ENCODE results near the gene NRK.
"Not testable (repeated sequence)": the region's sequence is repeated elsewhere in the genome, so short reads cannot be mapped to it uniquely, and the experiment has no call there.

NRK gene

GRCh38 chrX:105805655-105806054 is 16.7 kb upstream of the NRK start:
- H3K27me3 ChIP-seq (replicated peaks in 2 of 5; ENCODE audit: control insufficient read depth in 4 of 5, insufficient read depth in 5 of 5, low read length in 4 of 5); H3K9me3 ChIP-seq (ENCODE audit: control extremely low read depth in 1 of 5, control insufficient read depth in 4 of 5, insufficient read depth in 2 of 5, low read depth in 1 of 5, low read length in 4 of 5); H3K36me3 ChIP-seq (ENCODE audit: control insufficient read depth in 4 of 4, insufficient read depth in 4 of 4, low read length in 3 of 4); DNase-seq; CTCF ChIA-PET; H3K27ac ChIP-seq (ENCODE audit: insufficient read depth in 1 of 2, low read depth in 1 of 2, low read length in 2 of 2, poor library complexity in 1 of 2, severe bottlenecking in 2 of 2); H3K4me3 ChIP-seq (ENCODE audit: control insufficient read depth in 1 of 7, extremely low read depth in 1 of 7, insufficient read depth in 4 of 7, low read depth in 2 of 7, low read length in 6 of 7); H3K4me1 ChIP-seq (ENCODE audit: control extremely low read depth in 1 of 4, control insufficient read depth in 4 of 4, insufficient read depth in 4 of 4, low read length in 3 of 4); POLR2A ChIA-PET: not testable (repeated sequence)

GRCh38 chrX:105816517-105816916 is 5.8 kb upstream of the NRK start:
- POLR2A ChIA-PET: no interaction called here
- no peaks in the 10 kb centered on the region for H3K36me3 ChIP-seq (ENCODE audit: control insufficient read depth in 4 of 4, insufficient read depth in 4 of 4, low read length in 3 of 4)
- DNase-seq: no peak
- no peak overlapping the region for H3K4me3 ChIP-seq (ENCODE audit: control insufficient read depth in 1 of 7, extremely low read depth in 1 of 7, insufficient read depth in 4 of 7, low read depth in 2 of 7, low read length in 6 of 7)
- H3K4me1 ChIP-seq (ENCODE audit: control extremely low read depth in 1 of 4, control insufficient read depth in 4 of 4, insufficient read depth in 4 of 4, low read length in 3 of 4): no peaks in the 10 kb centered on the region
- CTCF ChIA-PET: no interaction called here
- H3K27ac ChIP-seq (ENCODE audit: insufficient read depth in 1 of 2, low read depth in 1 of 2, low read length in 2 of 2, poor library complexity in 1 of 2, severe bottlenecking in 2 of 2): no peak overlapping the region
- peaks cover 0 to under 1% (median 0%) of the 10 kb centered on the region in 5 experiments for H3K9me3 ChIP-seq (ENCODE audit: control extremely low read depth in 1 of 5, control insufficient read depth in 4 of 5, insufficient read depth in 2 of 5, low read depth in 1 of 5, low read length in 4 of 5)
- 100% methylated on average over 1 of the region's 2 CpGs for WGBS (ENCODE audit: insufficient coverage)
- peaks cover 2 to 27% (median 9%) of the 10 kb centered on the region in 5 experiments for H3K27me3 ChIP-seq (replicated peaks in 2 of 5; ENCODE audit: control insufficient read depth in 4 of 5, insufficient read depth in 5 of 5, low read length in 4 of 5)

GRCh38 chrX:105820247-105820646 is 2.1 kb upstream of the NRK start:
- H3K4me3 ChIP-seq (ENCODE audit: control insufficient read depth in 1 of 7, extremely low read depth in 1 of 7, insufficient read depth in 4 of 7, low read depth in 2 of 7, low read length in 6 of 7): no peak overlapping the region
- no peaks in the 10 kb centered on the region for H3K4me1 ChIP-seq (ENCODE audit: control extremely low read depth in 1 of 4, control insufficient read depth in 4 of 4, insufficient read depth in 4 of 4, low read length in 3 of 4)
- peaks cover 2 to 54% (median 21%) of the 10 kb centered on the region in 5 experiments for H3K27me3 ChIP-seq (replicated peaks in 2 of 5; ENCODE audit: control insufficient read depth in 4 of 5, insufficient read depth in 5 of 5, low read length in 4 of 5)
- CTCF ChIA-PET: no interaction called here
- no peaks in the 10 kb centered on the region for H3K36me3 ChIP-seq (ENCODE audit: control insufficient read depth in 4 of 4, insufficient read depth in 4 of 4, low read length in 3 of 4)
- WGBS (ENCODE audit: insufficient coverage): 38% methylated on average over 4 of the region's 7 CpGs
- no peak for DNase-seq
- peaks cover 0 to 16% (median 0%) of the 10 kb centered on the region in 5 experiments for H3K9me3 ChIP-seq (ENCODE audit: control extremely low read depth in 1 of 5, control insufficient read depth in 4 of 5, insufficient read depth in 2 of 5, low read depth in 1 of 5, low read length in 4 of 5)
- no peak overlapping the region for H3K27ac ChIP-seq (ENCODE audit: insufficient read depth in 1 of 2, low read depth in 1 of 2, low read length in 2 of 2, poor library complexity in 1 of 2, severe bottlenecking in 2 of 2)
- POLR2A ChIA-PET: no interaction called here

- no peak for DNase-seq
- Histone ChIP-seq H3K4me1 (ENCODE audit: control extremely low read depth in 1 of 4, control insufficient read depth in 4 of 4, insufficient read depth in 4 of 4, low read length in 3 of 4) (no peaks in the 10 kb centered on the region), H3K4me3 (ENCODE audit: control insufficient read depth in 1 of 7, extremely low read depth in 1 of 7, insufficient read depth in 4 of 7, low read depth in 2 of 7, low read length in 6 of 7) (no peak overlapping the region), H3K27ac (ENCODE audit: insufficient read depth in 1 of 2, low read depth in 1 of 2, low read length in 2 of 2, poor library complexity in 1 of 2, severe bottlenecking in 2 of 2) (no peak overlapping the region), H3K9me3 (ENCODE audit: control extremely low read depth in 1 of 5, control insufficient read depth in 4 of 5, insufficient read depth in 2 of 5, low read depth in 1 of 5, low read length in 4 of 5) (peaks cover 0 to 16% (median 0%) of the 10 kb centered on the region in 5 experiments), H3K36me3 (ENCODE audit: control insufficient read depth in 4 of 4, insufficient read depth in 4 of 4, low read length in 3 of 4) (no peaks in the 10 kb centered on the region), H3K27me3 (replicated peaks in 2 of 5; ENCODE audit: control insufficient read depth in 4 of 5, insufficient read depth in 5 of 5, low read length in 4 of 5) (peaks cover 2 to 54% (median 21%) of the 10 kb centered on the region in 5 experiments)
- ChIA-PET CTCF (no interaction called here), POLR2A (no interaction called here)
- 28% methylated on average over 28 of the region's 28 CpGs for WGBS (ENCODE audit: insufficient coverage)
Observed at GRCh38 chrX:105821471-105822121, 743 bp upstream of the NRK start.

- DNase-seq: no peak
- Histone ChIP-seq H3K9me3 (ENCODE audit: control extremely low read depth in 1 of 5, control insufficient read depth in 4 of 5, insufficient read depth in 2 of 5, low read depth in 1 of 5, low read length in 4 of 5) (peaks cover 0 to 16% (median 0%) of the 10 kb centered on the region in 5 experiments), H3K4me1 (ENCODE audit: control extremely low read depth in 1 of 4, control insufficient read depth in 4 of 4, insufficient read depth in 4 of 4, low read length in 3 of 4) (no peaks in the 10 kb centered on the region), H3K27me3 (replicated peaks in 2 of 5; ENCODE audit: control insufficient read depth in 4 of 5, insufficient read depth in 5 of 5, low read length in 4 of 5) (peaks cover 2 to 54% (median 21%) of the 10 kb centered on the region in 5 experiments), H3K36me3 (ENCODE audit: control insufficient read depth in 4 of 4, insufficient read depth in 4 of 4, low read length in 3 of 4) (no peaks in the 10 kb centered on the region), H3K4me3 (ENCODE audit: control insufficient read depth in 1 of 7, extremely low read depth in 1 of 7, insufficient read depth in 4 of 7, low read depth in 2 of 7, low read length in 6 of 7) (no peak overlapping the region), H3K27ac (ENCODE audit: insufficient read depth in 1 of 2, low read depth in 1 of 2, low read length in 2 of 2, poor library complexity in 1 of 2, severe bottlenecking in 2 of 2) (no peak overlapping the region)
- CTCF ChIA-PET: no interaction called here
- 43% methylated on average over 14 of the region's 17 CpGs for WGBS (ENCODE audit: insufficient coverage)
- POLR2A ChIA-PET: no interaction called here
Observed at GRCh38 chrX:105823092-105823455, 735 bp downstream of the NRK start.

DNA sequence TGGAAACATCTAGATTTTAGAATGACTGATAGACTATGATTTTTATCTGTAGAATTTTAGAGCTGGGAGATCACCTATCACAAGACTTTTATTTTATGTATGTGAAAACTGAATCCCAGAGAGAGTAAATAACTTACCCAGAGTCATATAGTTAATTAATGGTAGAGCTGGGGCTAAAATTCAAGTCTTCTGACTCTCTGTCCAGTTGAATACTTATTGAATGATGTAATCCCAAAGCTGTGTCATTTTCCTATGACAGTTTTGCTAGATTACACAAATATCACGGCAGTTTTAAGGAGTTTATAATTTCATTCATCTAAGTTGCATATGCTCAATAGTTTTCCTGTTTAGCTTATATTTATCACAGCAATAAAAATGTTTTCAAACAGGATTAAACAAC is 6.7 kb downstream of the NRK start:
- Histone ChIP-seq H3K27ac (ENCODE audit: insufficient read depth in 1 of 2, low read depth in 1 of 2, low read length in 2 of 2, poor library complexity in 1 of 2, severe bottlenecking in 2 of 2) (no peak overlapping the region), H3K27me3 (replicated peaks in 2 of 5; ENCODE audit: control insufficient read depth in 4 of 5, insufficient read depth in 5 of 5, low read length in 4 of 5) (peaks cover 0 to 5% (median 2%) of the 10 kb centered on the region in 5 experiments), H3K9me3 (ENCODE audit: control extremely low read depth in 1 of 5, control insufficient read depth in 4 of 5, insufficient read depth in 2 of 5, low read depth in 1 of 5, low read length in 4 of 5) (no peaks in the 10 kb centered on the region), H3K4me3 (ENCODE audit: control insufficient read depth in 1 of 7, extremely low read depth in 1 of 7, insufficient read depth in 4 of 7, low read depth in 2 of 7, low read length in 6 of 7) (no peak overlapping the region), H3K4me1 (ENCODE audit: control extremely low read depth in 1 of 4, control insufficient read depth in 4 of 4, insufficient read depth in 4 of 4, low read length in 3 of 4) (no peaks in the 10 kb centered on the region), H3K36me3 (ENCODE audit: control insufficient read depth in 4 of 4, insufficient read depth in 4 of 4, low read length in 3 of 4) (no peaks in the 10 kb centered on the region)
- WGBS (ENCODE audit: insufficient coverage): no CpG with 5 or more reads among the region's 1 CpG
- ChIA-PET POLR2A (no interaction called here), CTCF (no interaction called here)
- DNase-seq: no peak

DNA sequence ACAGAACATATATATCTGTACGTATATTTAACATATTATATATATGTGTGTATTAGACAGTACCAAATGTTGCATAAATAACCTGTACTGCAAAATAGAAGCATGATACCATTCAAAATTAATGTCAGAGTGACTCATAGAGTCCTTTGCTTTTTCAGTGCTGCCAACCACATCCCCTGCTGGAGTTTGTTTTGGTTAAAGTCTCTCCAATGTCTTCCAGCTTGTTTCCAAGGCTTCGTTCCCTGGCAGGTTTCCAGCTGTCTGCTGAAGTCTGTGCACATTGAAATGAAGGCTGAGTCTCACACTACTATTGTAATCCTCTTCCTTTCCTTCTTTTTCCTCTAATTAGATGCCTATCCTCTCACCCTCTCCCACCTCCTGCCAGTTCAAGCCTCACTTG is 14.9 kb downstream of the NRK start:
- DNase-seq: no peak
- H3K9me3 ChIP-seq (ENCODE audit: control extremely low read depth in 1 of 5, control insufficient read depth in 4 of 5, insufficient read depth in 2 of 5, low read depth in 1 of 5, low read length in 4 of 5): no peaks in the 10 kb centered on the region
- H3K4me1 ChIP-seq (ENCODE audit: control extremely low read depth in 1 of 4, control insufficient read depth in 4 of 4, insufficient read depth in 4 of 4, low read length in 3 of 4): no peaks in the 10 kb centered on the region
- no peaks in the 10 kb centered on the region for H3K36me3 ChIP-seq (ENCODE audit: control insufficient read depth in 4 of 4, insufficient read depth in 4 of 4, low read length in 3 of 4)
- 9% methylated on average over 1 of the region's 2 CpGs for WGBS (ENCODE audit: insufficient coverage)
- H3K27ac ChIP-seq (ENCODE audit: insufficient read depth in 1 of 2, low read depth in 1 of 2, low read length in 2 of 2, poor library complexity in 1 of 2, severe bottlenecking in 2 of 2): no peak overlapping the region
- H3K27me3 ChIP-seq (replicated peaks in 2 of 5; ENCODE audit: control insufficient read depth in 4 of 5, insufficient read depth in 5 of 5, low read length in 4 of 5): peaks cover 0 to 2% (median 0%) of the 10 kb centered on the region in 5 experiments
- ChIA-PET POLR2A (no interaction called here), CTCF (no interaction called here)
- H3K4me3 ChIP-seq (ENCODE audit: control insufficient read depth in 1 of 7, extremely low read depth in 1 of 7, insufficient read depth in 4 of 7, low read depth in 2 of 7, low read length in 6 of 7): no peak overlapping the region
